Measurements from ENCODE around the gene NAA40. TPM values are rescaled to one million over a fixed set of nuclear protein-coding genes. Genes with fewer than 3 reads are reported as not detected.
A peak's percentile ranks its signal among the peaks of the same experiment; 100 is the strongest.

NAA40 gene
- total and polyA plus RNA-seq, 2 experiments from 2014 or later, result 10.1 to 24.6 TPM

- H3K36me3 ChIP-seq (ENCODE audit: insufficient read depth), result no peaks in the 10 kb centered on the region
- peaks cover 37% of the 10 kb centered on the region for H3K79me2 ChIP-seq (replicated peaks; ENCODE audit: insufficient read depth)
- H4K20me1 ChIP-seq (replicated peaks; ENCODE audit: insufficient read depth), result no peaks in the 10 kb centered on the region; the same call in 1 of the 2 replicates
- ATAC-seq, result peak; percentile 92
- TF ChIP-seq CREB1 (CRISPR knock-in tag; IDR thresholded peaks at IDR 0.05; ENCODE audit: low read depth), result peak; percentile 93
- TF ChIP-seq ETS1 (IDR thresholded peaks at IDR 0.05), result peak; percentile 64; the same call in 1 of the 2 replicates
- TF ChIP-seq JUNB (IDR thresholded peaks at IDR 0.05; ENCODE audit: unreplicated experiment), result no peak
- TF ChIP-seq CTCF (conservative IDR thresholded peaks at IDR 0.05; ENCODE audit: low read depth in 2 of 2), result peak in 1 of 2 experiments; percentile 14; a peak in 1 of 4 replicates
- TF ChIP-seq POLR2AphosphoS5 (IDR thresholded peaks at IDR 0.05; ENCODE audit: low read depth), result peak; percentile 89
- no peak within 1 kb of the TSS; the same call in 1 of the 2 replicates for H2AFZ ChIP-seq
- peak within 1 kb of the TSS; percentile 82 for H3K27ac ChIP-seq (ENCODE audit: low read depth)
- H3K4me3 Mint-ChIP-seq, result peak within 1 kb of the TSS; percentile 100
- H3K9me2 ChIP-seq (ENCODE audit: insufficient read depth), result no peaks in the 10 kb centered on the region; the same call in 1 of the 2 replicates
- H3K4me1 ChIP-seq (ENCODE audit: insufficient read depth), result peaks cover 33% of the 10 kb centered on the region
- H3K27ac Mint-ChIP-seq, result peak within 1 kb of the TSS; percentile 100
- peak within 1 kb of the TSS; percentile 66 for H3K4me3 ChIP-seq
- H3K36me3 Mint-ChIP-seq (ENCODE audit: low read depth), result peaks cover 21% of the 10 kb centered on the region
- peak within 1 kb of the TSS; percentile 66 for H3K4me2 ChIP-seq
- peak; percentile 100 for DNase-seq (ENCODE audit: low spot score)
- H3F3A ChIP-seq (replicated peaks; ENCODE audit: low read depth), result peaks cover 22% of the 10 kb centered on the region; the same call in 1 of the 2 replicates
- peaks cover 32% of the 10 kb centered on the region for H3K27me3 ChIP-seq (ENCODE audit: insufficient read depth)
- peaks cover 47% of the 10 kb centered on the region for H3K27me3 Mint-ChIP-seq (ENCODE audit: insufficient read depth, low read depth, poor library complexity)
- peaks cover 26% of the 10 kb centered on the region for H3K4me1 Mint-ChIP-seq
- peaks cover 10% of the 10 kb centered on the region for H3K9me3 Mint-ChIP-seq
Measured at GRCh38 chr11:63974259-63975143, 35.7 kb downstream of the NAA40 start, which contains the start of gene COX8A. Gene COX8A, plus strand, starts transcription at chr11:63974620. Its CDS starts 61 bp downstream, at chr11:63974681.

GRCh38 chr11:63978551-63979239 is 39.9 kb downstream of the NAA40 start:
- no peaks in the 10 kb centered on the region for H3K27me3 ChIP-seq (ENCODE audit: insufficient read depth)
- Mint-ChIP-seq H3K4me1 (peaks cover 29% of the 10 kb centered on the region), H3K36me3 (ENCODE audit: low read depth) (peaks cover 24% of the 10 kb centered on the region), H3K9me3 (peaks cover 5% of the 10 kb centered on the region), H3K27me3 (ENCODE audit: insufficient read depth, low read depth, poor library complexity) (peaks cover 28% of the 10 kb centered on the region), H3K27ac (peak overlapping the region; percentile 95), H3K4me3 (peak overlapping the region; percentile 48)
- ATAC-seq, result peak; percentile 4; the same call in 2 of the 3 replicates
- no peaks in the 10 kb centered on the region for H3K9me2 ChIP-seq (ENCODE audit: insufficient read depth)
- peaks cover 46% of the 10 kb centered on the region for H3K79me2 ChIP-seq (replicated peaks; ENCODE audit: insufficient read depth)
- no peaks in the 10 kb centered on the region; the same call in none of the 2 replicates for H4K20me1 ChIP-seq (replicated peaks; ENCODE audit: insufficient read depth)
- H3K27ac ChIP-seq (ENCODE audit: low read depth), result peak overlapping the region; percentile 65
- peaks cover 22% of the 10 kb centered on the region; the same call in 1 of the 2 replicates for H3F3A ChIP-seq (replicated peaks; ENCODE audit: low read depth)
- H3K4me3 ChIP-seq, result peak overlapping the region; percentile 28; the same call in 1 of the 2 replicates
- peak overlapping the region; percentile 59 for H3K4me2 ChIP-seq
- no peaks in the 10 kb centered on the region for H3K36me3 ChIP-seq (ENCODE audit: insufficient read depth)
- H3K4me1 ChIP-seq (ENCODE audit: insufficient read depth), result peaks cover 33% of the 10 kb centered on the region
- H2AFZ ChIP-seq, result no peak overlapping the region
- peak; percentile 53 for DNase-seq (ENCODE audit: low spot score)
- TF ChIP-seq EZH2phosphoT487 (IDR thresholded peaks at IDR 0.05; ENCODE audit: unreplicated experiment) (no peak), EZH2 (IDR thresholded peaks at IDR 0.05; ENCODE audit: low read depth, unreplicated experiment) (no peak), ZNF331 (CRISPR knock-in tag; IDR thresholded peaks at IDR 0.05; ENCODE audit: low read depth) (no peak), ZNF114 (CRISPR knock-in tag; IDR thresholded peaks at IDR 0.05) (no peak)
- TF ChIP-seq, protein P1, sequence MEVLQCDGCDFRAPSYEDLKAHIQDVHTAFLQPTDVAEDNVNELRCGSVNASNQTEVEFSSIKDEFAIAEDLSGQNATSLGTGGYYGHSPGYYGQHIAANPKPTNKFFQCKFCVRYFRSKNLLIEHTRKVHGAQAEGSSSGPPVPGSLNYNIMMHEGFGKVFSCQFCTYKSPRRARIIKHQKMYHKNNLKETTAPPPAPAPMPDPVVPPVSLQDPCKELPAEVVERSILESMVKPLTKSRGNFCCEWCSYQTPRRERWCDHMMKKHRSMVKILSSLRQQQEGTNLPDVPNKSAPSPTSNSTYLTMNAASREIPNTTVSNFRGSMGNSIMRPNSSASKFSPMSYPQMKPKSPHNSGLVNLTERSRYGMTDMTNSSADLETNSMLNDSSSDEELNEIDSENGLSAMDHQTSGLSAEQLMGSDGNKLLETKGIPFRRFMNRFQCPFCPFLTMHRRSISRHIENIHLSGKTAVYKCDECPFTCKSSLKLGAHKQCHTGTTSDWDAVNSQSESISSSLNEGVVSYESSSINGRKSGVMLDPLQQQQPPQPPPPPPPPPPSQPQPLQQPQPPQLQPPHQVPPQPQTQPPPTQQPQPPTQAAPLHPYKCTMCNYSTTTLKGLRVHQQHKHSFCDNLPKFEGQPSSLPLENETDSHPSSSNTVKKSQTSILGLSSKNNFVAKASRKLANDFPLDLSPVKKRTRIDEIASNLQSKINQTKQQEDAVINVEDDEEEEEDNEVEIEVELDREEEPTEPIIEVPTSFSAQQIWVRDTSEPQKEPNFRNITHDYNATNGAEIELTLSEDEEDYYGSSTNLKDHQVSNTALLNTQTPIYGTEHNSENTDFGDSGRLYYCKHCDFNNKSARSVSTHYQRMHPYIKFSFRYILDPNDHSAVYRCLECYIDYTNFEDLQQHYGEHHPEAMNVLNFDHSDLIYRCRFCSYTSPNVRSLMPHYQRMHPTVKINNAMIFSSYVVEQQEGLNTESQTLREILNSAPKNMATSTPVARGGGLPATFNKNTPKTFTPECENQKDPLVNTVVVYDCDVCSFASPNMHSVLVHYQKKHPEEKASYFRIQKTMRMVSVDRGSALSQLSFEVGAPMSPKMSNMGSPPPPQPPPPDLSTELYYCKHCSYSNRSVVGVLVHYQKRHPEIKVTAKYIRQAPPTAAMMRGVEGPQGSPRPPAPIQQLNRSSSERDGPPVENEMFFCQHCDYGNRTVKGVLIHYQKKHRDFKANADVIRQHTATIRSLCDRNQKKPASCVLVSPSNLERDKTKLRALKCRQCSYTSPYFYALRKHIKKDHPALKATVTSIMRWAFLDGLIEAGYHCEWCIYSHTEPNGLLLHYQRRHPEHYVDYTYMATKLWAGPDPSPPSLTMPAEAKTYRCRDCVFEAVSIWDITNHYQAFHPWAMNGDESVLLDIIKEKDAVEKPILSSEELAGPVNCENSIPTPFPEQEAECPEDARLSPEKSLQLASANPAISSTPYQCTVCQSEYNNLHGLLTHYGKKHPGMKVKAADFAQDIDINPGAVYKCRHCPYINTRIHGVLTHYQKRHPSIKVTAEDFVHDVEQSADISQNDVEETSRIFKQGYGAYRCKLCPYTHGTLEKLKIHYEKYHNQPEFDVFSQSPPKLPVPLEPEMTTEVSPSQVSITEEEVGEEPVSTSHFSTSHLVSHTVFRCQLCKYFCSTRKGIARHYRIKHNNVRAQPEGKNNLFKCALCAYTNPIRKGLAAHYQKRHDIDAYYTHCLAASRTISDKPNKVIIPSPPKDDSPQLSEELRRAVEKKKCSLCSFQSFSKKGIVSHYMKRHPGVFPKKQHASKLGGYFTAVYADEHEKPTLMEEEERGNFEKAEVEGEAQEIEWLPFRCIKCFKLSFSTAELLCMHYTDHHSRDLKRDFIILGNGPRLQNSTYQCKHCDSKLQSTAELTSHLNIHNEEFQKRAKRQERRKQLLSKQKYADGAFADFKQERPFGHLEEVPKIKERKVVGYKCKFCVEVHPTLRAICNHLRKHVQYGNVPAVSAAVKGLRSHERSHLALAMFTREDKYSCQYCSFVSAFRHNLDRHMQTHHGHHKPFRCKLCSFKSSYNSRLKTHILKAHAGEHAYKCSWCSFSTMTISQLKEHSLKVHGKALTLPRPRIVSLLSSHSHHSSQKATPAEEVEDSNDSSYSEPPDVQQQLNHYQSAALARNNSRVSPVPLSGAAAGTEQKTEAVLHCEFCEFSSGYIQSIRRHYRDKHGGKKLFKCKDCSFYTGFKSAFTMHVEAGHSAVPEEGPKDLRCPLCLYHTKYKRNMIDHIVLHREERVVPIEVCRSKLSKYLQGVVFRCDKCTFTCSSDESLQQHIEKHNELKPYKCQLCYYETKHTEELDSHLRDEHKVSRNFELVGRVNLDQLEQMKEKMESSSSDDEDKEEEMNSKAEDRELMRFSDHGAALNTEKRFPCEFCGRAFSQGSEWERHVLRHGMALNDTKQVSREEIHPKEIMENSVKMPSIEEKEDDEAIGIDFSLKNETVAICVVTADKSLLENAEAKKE (CRISPR knock-in tag; IDR thresholded peaks at IDR 0.05), result no peak

All from GM23338 (cell line).